ENCODE results near the gene DOCK10.

Gene DOCK10

GRCh38 chr2:224990710-224991109 is 51.6 kb downstream of the DOCK10 start:
- DNase-seq (ENCODE audit: low read depth) = no peak
- no peak overlapping the region for H3K4me3 ChIP-seq (ENCODE audit: low read depth, low read length)
- no peak for TF ChIP-seq MYC (IDR thresholded peaks at IDR 0.05; ENCODE audit: low read depth, low read length)
- no peak for TF ChIP-seq POLR2A (IDR thresholded peaks at IDR 0.05; ENCODE audit: extremely low read depth, insufficient read length)
- no peak for TF ChIP-seq MAX (IDR thresholded peaks at IDR 0.05; ENCODE audit: low read depth, low read length)
- no peak for TF ChIP-seq CTCF (IDR thresholded peaks at IDR 0.05; ENCODE audit: low read depth, low read length)

- H3K4me3 ChIP-seq (ENCODE audit: low read depth, low read length) = no peak overlapping the region
- DNase-seq (ENCODE audit: low read depth) = no peak
- TF ChIP-seq MAX (IDR thresholded peaks at IDR 0.05; ENCODE audit: low read depth, low read length) = no peak
- no peak for TF ChIP-seq MYC (IDR thresholded peaks at IDR 0.05; ENCODE audit: low read depth, low read length)
- TF ChIP-seq POLR2A (IDR thresholded peaks at IDR 0.05; ENCODE audit: extremely low read depth, insufficient read length) = no peak
Observed at GRCh38 chr2:224987733-224988132, 54.5 kb downstream of the DOCK10 start.

- no peak for TF ChIP-seq CTCF (IDR thresholded peaks at IDR 0.05; ENCODE audit: low read depth, low read length)
- no peak for TF ChIP-seq MYC (IDR thresholded peaks at IDR 0.05; ENCODE audit: low read depth, low read length)
- no peak for TF ChIP-seq POLR2A (IDR thresholded peaks at IDR 0.05; ENCODE audit: extremely low read depth, insufficient read length)
- TF ChIP-seq MAX (IDR thresholded peaks at IDR 0.05; ENCODE audit: low read depth, low read length) = no peak
- DNase-seq (ENCODE audit: low read depth) = no peak
- no peak overlapping the region for H3K4me3 ChIP-seq (ENCODE audit: low read depth, low read length)
Observed at GRCh38 chr2:224986477-224986876, 55.8 kb downstream of the DOCK10 start.

- DNase-seq (ENCODE audit: low read depth) = no peak
- H3K4me3 ChIP-seq (ENCODE audit: low read depth, low read length) = no peak overlapping the region
- TF ChIP-seq MYC (IDR thresholded peaks at IDR 0.05; ENCODE audit: low read depth, low read length) (no peak), POLR2A (IDR thresholded peaks at IDR 0.05; ENCODE audit: extremely low read depth, insufficient read length) (no peak), CTCF (IDR thresholded peaks at IDR 0.05; ENCODE audit: low read depth, low read length) (no peak), MAX (IDR thresholded peaks at IDR 0.05; ENCODE audit: low read depth, low read length) (no peak)
Observed at GRCh38 chr2:224984637-224985036, 57.6 kb downstream of the DOCK10 start.

- no peak overlapping the region for H3K4me3 ChIP-seq (ENCODE audit: low read depth, low read length)
- no peak for TF ChIP-seq CTCF (IDR thresholded peaks at IDR 0.05; ENCODE audit: low read depth, low read length)
- no peak for DNase-seq (ENCODE audit: low read depth)
Observed at GRCh38 chr2:224983712-224984554, 58.3 kb downstream of the DOCK10 start.

GRCh38 chr2:224982910-224983711 is 59.2 kb downstream of the DOCK10 start:
- H3K4me3 ChIP-seq (ENCODE audit: low read depth, low read length) = no peak overlapping the region
- TF ChIP-seq POLR2A (IDR thresholded peaks at IDR 0.05; ENCODE audit: extremely low read depth, insufficient read length) = no peak
- TF ChIP-seq MYC (IDR thresholded peaks at IDR 0.05; ENCODE audit: low read depth, low read length) = no peak
- TF ChIP-seq MAX (IDR thresholded peaks at IDR 0.05; ENCODE audit: low read depth, low read length) = no peak
- TF ChIP-seq CTCF (IDR thresholded peaks at IDR 0.05; ENCODE audit: low read depth, low read length) = no peak
- no peak for DNase-seq (ENCODE audit: low read depth)
